Measurements from ENCODE around the gene CFAP74.

DNA sequence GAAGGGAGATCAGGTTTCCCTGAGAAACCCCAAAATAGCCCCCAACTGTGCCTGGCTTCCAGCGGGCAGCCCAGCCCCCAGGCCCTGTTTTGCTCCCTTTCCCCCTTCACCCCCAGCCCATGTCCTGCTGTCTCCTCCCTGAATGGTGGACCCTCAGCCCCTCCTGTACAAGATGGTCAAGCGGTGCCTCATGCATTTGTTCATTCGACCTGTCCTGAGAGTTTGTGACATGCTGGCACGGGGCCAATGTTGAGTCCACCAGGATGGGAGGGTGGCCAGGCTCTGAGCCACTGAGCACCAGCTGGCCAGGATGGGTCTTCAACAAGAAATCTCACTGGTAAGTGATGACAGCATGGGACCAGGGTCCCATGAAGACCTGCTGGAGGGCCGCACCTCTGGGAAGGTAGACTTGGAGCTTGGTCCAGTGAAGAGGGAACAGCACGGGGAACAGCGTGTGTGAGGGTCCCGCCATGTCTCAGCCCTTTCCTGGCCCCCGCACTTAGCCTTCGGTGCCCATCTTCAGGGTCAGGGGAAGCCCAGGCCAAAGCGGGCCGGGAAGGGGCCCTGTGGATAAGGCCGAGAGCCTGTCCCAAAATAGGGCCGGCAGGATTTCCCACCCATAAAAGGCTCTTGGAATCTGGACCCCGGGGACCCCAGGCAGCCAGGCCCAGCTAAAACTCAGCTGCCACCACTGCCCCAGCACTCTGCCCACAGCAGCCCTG lies 88.5 kb downstream of the CFAP74 start, which contains the start of gene CALML6:
- TF ChIP-seq NFYB (IDR thresholded peaks at IDR 0.05; ENCODE audit: extremely low read depth, insufficient read length) (no peak), MTA1 (IDR thresholded peaks at IDR 0.05; ENCODE audit: borderline replicate concordance) (no peak), ZNF146 (CRISPR knock-in tag; IDR thresholded peaks at IDR 0.05; ENCODE audit: unreplicated experiment) (no peak)
- TF ChIP-seq, protein P1, sequence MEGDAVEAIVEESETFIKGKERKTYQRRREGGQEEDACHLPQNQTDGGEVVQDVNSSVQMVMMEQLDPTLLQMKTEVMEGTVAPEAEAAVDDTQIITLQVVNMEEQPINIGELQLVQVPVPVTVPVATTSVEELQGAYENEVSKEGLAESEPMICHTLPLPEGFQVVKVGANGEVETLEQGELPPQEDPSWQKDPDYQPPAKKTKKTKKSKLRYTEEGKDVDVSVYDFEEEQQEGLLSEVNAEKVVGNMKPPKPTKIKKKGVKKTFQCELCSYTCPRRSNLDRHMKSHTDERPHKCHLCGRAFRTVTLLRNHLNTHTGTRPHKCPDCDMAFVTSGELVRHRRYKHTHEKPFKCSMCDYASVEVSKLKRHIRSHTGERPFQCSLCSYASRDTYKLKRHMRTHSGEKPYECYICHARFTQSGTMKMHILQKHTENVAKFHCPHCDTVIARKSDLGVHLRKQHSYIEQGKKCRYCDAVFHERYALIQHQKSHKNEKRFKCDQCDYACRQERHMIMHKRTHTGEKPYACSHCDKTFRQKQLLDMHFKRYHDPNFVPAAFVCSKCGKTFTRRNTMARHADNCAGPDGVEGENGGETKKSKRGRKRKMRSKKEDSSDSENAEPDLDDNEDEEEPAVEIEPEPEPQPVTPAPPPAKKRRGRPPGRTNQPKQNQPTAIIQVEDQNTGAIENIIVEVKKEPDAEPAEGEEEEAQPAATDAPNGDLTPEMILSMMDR (IDR thresholded peaks at IDR 0.05 in 2 of 3, conservative IDR thresholded peaks at IDR 0.05 in 1 of 3; ENCODE audit: insufficient read depth in 2 of 3, low read depth in 1 of 3, low read length in 3 of 3) = no peak
- TF ChIP-seq, protein P2, sequence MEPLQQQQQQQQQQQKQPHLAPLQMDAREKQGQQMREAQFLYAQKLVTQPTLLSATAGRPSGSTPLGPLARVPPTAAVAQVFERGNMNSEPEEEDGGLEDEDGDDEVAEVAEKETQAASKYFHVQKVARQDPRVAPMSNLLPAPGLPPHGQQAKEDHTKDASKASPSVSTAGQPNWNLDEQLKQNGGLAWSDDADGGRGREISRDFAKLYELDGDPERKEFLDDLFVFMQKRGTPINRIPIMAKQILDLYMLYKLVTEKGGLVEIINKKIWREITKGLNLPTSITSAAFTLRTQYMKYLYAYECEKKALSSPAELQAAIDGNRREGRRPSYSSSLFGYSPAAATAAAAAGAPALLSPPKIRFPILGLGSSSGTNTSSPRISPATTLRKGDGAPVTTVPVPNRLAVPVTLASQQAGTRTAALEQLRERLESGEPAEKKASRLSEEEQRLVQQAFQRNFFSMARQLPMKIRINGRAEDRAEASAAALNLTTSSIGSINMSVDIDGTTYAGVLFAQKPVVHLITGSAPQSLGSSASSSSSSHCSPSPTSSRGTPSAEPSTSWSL (CRISPR knock-in tag; IDR thresholded peaks at IDR 0.05; ENCODE audit: borderline replicate concordance) = no peak
